Caco-2 (cell line): Measurements from ENCODE around the gene ZNF487. TPM values are rescaled to one million over a fixed set of nuclear protein-coding genes. Genes with fewer than 3 reads are reported as not detected.
"Not testable (repeated sequence)": the region's sequence is repeated elsewhere in the genome, so short reads cannot be mapped to it uniquely, and the experiment has no call there.

Experiments
- BruUV-seq: library from RNA; stranded (reverse); fragments of 400-500 nt; replicated peaks from 2 replicates; lab custom pipeline; 2021; lab: Mats Ljungman, UMichigan
- CTCF ChIA-PET: fragments of 300-600 bp; sonication (Branson Sonifier 250); formaldehyde crosslinking; loops from one replicate; lab custom pipeline; 2022; ENCODE audit warnings: antibody characterized with exemption; lab: Charles Lee
- POLR2A ChIA-PET: fragments of 300-600 bp; sonication (Branson Sonifier 250); formaldehyde crosslinking; loops from one replicate; lab custom pipeline; 2022; ENCODE audit warnings: antibody characterized with exemption; lab: Charles Lee
- DNase-seq, 2 experiments: peaks; one replicate each; pipeline versions ENCODE4 v3.0.0 to v3.0.0-alpha.2; 2020 to 2022
- H3K27me3 ChIP-seq: replicated peaks from 2 replicates; pipeline ENCODE4 v1.6.0; 2011; ENCODE audit warnings: low read length; ENCODE audit not compliant: control insufficient read depth, insufficient read depth
- H3K36me3 ChIP-seq: 2 replicates; pipeline ENCODE4 v1.5.1; 2011; ENCODE audit warnings: low read length; ENCODE audit not compliant: control insufficient read depth, insufficient read depth
- H3K4me1 ChIP-seq: fragments of 250-450 bp; sonication (Bioruptor Pico); 2 replicates; pipeline ENCODE4 v1.5.1; 2020; ENCODE audit warnings: mild to moderate bottlenecking
- H3K4me3 ChIP-seq: 2 replicates; pipeline ENCODE4 v1.5.1; 2011; ENCODE audit warnings: low read depth, mild to moderate bottlenecking, control low read depth, low read length
- H3K9me3 ChIP-seq: fragments of 250-450 bp; sonication (Bioruptor Pico); 2 replicates; pipeline ENCODE4 v1.5.1; 2020; ENCODE audit warnings: mild to moderate bottlenecking, moderate library complexity
- H3K27ac Mint-ChIP-seq: one replicate; pipeline ENCODE4 v1.8.0; 2022; ENCODE audit warnings: mixed read lengths; ENCODE audit not compliant: unreplicated experiment
- H3K27me3 Mint-ChIP-seq: one replicate; pipeline ENCODE4 v1.8.0; 2022; ENCODE audit warnings: mixed read lengths; ENCODE audit not compliant: insufficient read depth, unreplicated experiment
- H3K36me3 Mint-ChIP-seq: one replicate; pipeline ENCODE4 v1.8.0; 2022; ENCODE audit warnings: mild to moderate bottlenecking, mixed read lengths; ENCODE audit not compliant: insufficient read depth, unreplicated experiment
- H3K4me1 Mint-ChIP-seq: one replicate; pipeline ENCODE4 v1.8.0; 2022; ENCODE audit warnings: low read depth, mixed read lengths; ENCODE audit not compliant: unreplicated experiment
- H3K4me3 Mint-ChIP-seq: one replicate; pipeline ENCODE4 v1.8.0; 2022; ENCODE audit warnings: mild to moderate bottlenecking, moderate library complexity, mixed read lengths; ENCODE audit not compliant: unreplicated experiment
- H3K9me3 Mint-ChIP-seq: one replicate; pipeline ENCODE4 v1.8.0; 2022; ENCODE audit warnings: mixed read lengths; ENCODE audit not compliant: unreplicated experiment
- CTCF ChIP-seq, 2 experiments: fragments of 200-600 bp in 1 of 2; IDR thresholded peaks; 1 replicate in 1 of 2; 2 replicates in 1 of 2; pipeline versions ENCODE4 v1.5.1 to v1.8.0; 2011 to 2022; ENCODE audit warnings: antibody characterized with exemption in 1 of 2, control low read depth in 1 of 2, inconsistent platforms in 1 of 2, low read depth in 1 of 2, low read length in 1 of 2, mild to moderate bottlenecking in 1 of 2, moderate library complexity in 1 of 2; ENCODE audit not compliant: insufficient read depth in 1 of 2, severe bottlenecking in 1 of 2, unreplicated experiment in 1 of 2
- intact Hi-C: fragments of 100-400 bp; cut with micrococcal nuclease; formaldehyde crosslinking; loops from one replicate; pipeline ENCODE4 v1.10.0; 2022; ENCODE audit not compliant: unreplicated experiment
- total RNA-seq: library from RNA; stranded (reverse); gene quantifications from 2 replicates; pipeline ENCODE4 v1.2.3, GENCODE V29; 2022

ZNF487 gene
- total RNA-seq, 1 experiment from 2014 or later: 6.5 TPM

- Histone ChIP-seq H3K4me1 (peaks cover 9% of the 10 kb centered on the region; the same call in 1 of the 2 replicates), H3K4me3 (no peak overlapping the region), H3K36me3 (no peaks in the 10 kb centered on the region), H3K27me3 (no peaks in the 10 kb centered on the region), H3K9me3 (no peaks in the 10 kb centered on the region)
- no peak for TF ChIP-seq CTCF (IDR thresholded peaks at IDR 0.05; ENCODE audit: insufficient read depth in 1 of 2, low read depth in 1 of 2, low read length in 1 of 2, severe bottlenecking in 1 of 2, unreplicated experiment in 1 of 2)
- no peak overlapping the region for H3K27ac Mint-ChIP-seq
- peaks cover 21% of the 10 kb centered on the region for H3K36me3 Mint-ChIP-seq
- H3K27me3 Mint-ChIP-seq: no peaks in the 10 kb centered on the region
- H3K4me1 Mint-ChIP-seq: peaks cover 16% of the 10 kb centered on the region
- ChIA-PET CTCF (interaction anchor here (0.6 kb wide), 1 partner anchor 49 kb away, joined by 6 read pairs; no protein-coding TSS in a partner anchor), POLR2A (no interaction called here)
- intact Hi-C loops: no loop called here
- no peak for DNase-seq
- H3K9me3 Mint-ChIP-seq: no peaks in the 10 kb centered on the region
- H3K4me3 Mint-ChIP-seq: no peak overlapping the region
- no TSS peak for BruUV-seq
Measured at GRCh38 chr10:43424416-43424815, 12.5 kb upstream of the ZNF487 start.

- H3K4me3 ChIP-seq, H3K4me1 ChIP-seq, H3K27ac Mint-ChIP-seq, H3K4me1 Mint-ChIP-seq, H3K36me3 Mint-ChIP-seq, H3K27me3 ChIP-seq, H3K36me3 ChIP-seq, intact Hi-C loops, H3K9me3 ChIP-seq, POLR2A ChIA-PET, DNase-seq, CTCF ChIA-PET, BruUV-seq, H3K27me3 Mint-ChIP-seq, H3K4me3 Mint-ChIP-seq, H3K9me3 Mint-ChIP-seq: not testable (repeated sequence)
Measured at GRCh38 chr10:43426476-43426875, 10.4 kb upstream of the ZNF487 start.

- Mint-ChIP-seq H3K36me3 (peaks cover 1% of the 10 kb centered on the region), H3K4me3 (no peak overlapping the region), H3K4me1 (no peaks in the 10 kb centered on the region), H3K27ac (no peak overlapping the region), H3K27me3 (no peaks in the 10 kb centered on the region), H3K9me3 (no peaks in the 10 kb centered on the region)
- no peak for DNase-seq
- no peak for TF ChIP-seq CTCF (IDR thresholded peaks at IDR 0.05; ENCODE audit: insufficient read depth in 1 of 2, low read depth in 1 of 2, low read length in 1 of 2, severe bottlenecking in 1 of 2, unreplicated experiment in 1 of 2)
- no TSS peak for BruUV-seq
- Histone ChIP-seq H3K36me3 (no peaks in the 10 kb centered on the region), H3K4me3 (no peak overlapping the region), H3K9me3 (no peaks in the 10 kb centered on the region), H3K4me1 (no peaks in the 10 kb centered on the region), H3K27me3 (no peaks in the 10 kb centered on the region)
- intact Hi-C loops: no loop called here
- CTCF ChIA-PET: interaction anchor here (1.2 kb wide), 1 partner anchor 20 kb away, joined by 3 read pairs; no protein-coding TSS in a partner anchor
- POLR2A ChIA-PET: interaction anchor here (1.4 kb wide), 1 partner anchor 18 kb away, joined by 3 read pairs; the partner anchor contains the start of gene HNRNPF
Measured at GRCh38 chr10:43427166-43427825, 9.6 kb upstream of the ZNF487 start.
